ENCODE data around the gene JAM3.
A peak's percentile ranks its signal among the peaks of the same experiment; 100 is the strongest.

The JAM3 gene

GRCh38 chr11:134068829-134069425 is at the start of gene JAM3:
Gene JAM3 (plus strand): TSS chr11:134069072. CDS start chr11:134069084, 12 bp downstream.
- DNase-seq: peak; percentile 82

GRCh38 chr11:134019500-134019899 is 49.4 kb upstream of the JAM3 start:
- DNase-seq: no peak

GRCh38 chr11:134020598-134020997 is 48.3 kb upstream of the JAM3 start:
- DNase-seq: no peak

- no peak for DNase-seq
Observed at GRCh38 chr11:134021326-134021725, 47.5 kb upstream of the JAM3 start.

- DNase-seq: no peak
Observed at GRCh38 chr11:134022748-134023147, 46.1 kb upstream of the JAM3 start.

GRCh38 chr11:134024420-134025081 is 44.3 kb upstream of the JAM3 start:
- peak; percentile 62 for DNase-seq

GRCh38 chr11:134025082-134025429 is 43.8 kb upstream of the JAM3 start:
- DNase-seq: no peak

GRCh38 chr11:134026655-134027343 is 42.1 kb upstream of the JAM3 start:
- no peak for DNase-seq

GRCh38 chr11:134027671-134028070 is 41.2 kb upstream of the JAM3 start:
- DNase-seq: no peak

- DNase-seq: no peak
Observed at GRCh38 chr11:134028368-134028920, 40.4 kb upstream of the JAM3 start.

- DNase-seq: no peak
Observed at GRCh38 chr11:134030853-134031252, 38.0 kb upstream of the JAM3 start.

GRCh38 chr11:134032043-134032442 is 36.8 kb upstream of the JAM3 start:
- no peak for DNase-seq

- no peak for DNase-seq
Observed at GRCh38 chr11:134032501-134033091, 36.3 kb upstream of the JAM3 start.

- no peak for DNase-seq
Observed at GRCh38 chr11:134033276-134033675, 35.6 kb upstream of the JAM3 start.

- DNase-seq: peak; percentile 37
Observed at GRCh38 chr11:134033696-134034491, 35.0 kb upstream of the JAM3 start.

- no peak for DNase-seq
Observed at GRCh38 chr11:134034496-134035381, 34.1 kb upstream of the JAM3 start.

- no peak for DNase-seq
Observed at GRCh38 chr11:134036492-134037045, 32.3 kb upstream of the JAM3 start.

GRCh38 chr11:134037046-134037908 is 31.6 kb upstream of the JAM3 start:
- DNase-seq: peak; percentile 12

GRCh38 chr11:134038897-134039470 is 29.9 kb upstream of the JAM3 start:
- no peak for DNase-seq
